CD14-positive monocyte (primary cell): Measurements from ENCODE around the gene RTN4R. TPM values are rescaled to one million over a fixed set of nuclear protein-coding genes. Genes with fewer than 3 reads are reported as not detected.

Source experiments
- DNase-seq, 3 donors: peaks; one replicate each; pipeline ENCODE4 v3.0.0-alpha.2; 2011 to 2022
- H2AFZ ChIP-seq: 2 replicates; pipeline ENCODE4 v1.6.0; 2012; ENCODE audit warnings: mild to moderate bottlenecking, low read depth, low read length, inconsistent platforms; ENCODE audit not compliant: insufficient read depth, poor library complexity, severe bottlenecking
- H3K27ac ChIP-seq, 2 donors: 1 replicate in 1 of 2; 2 replicates in 1 of 2; pipeline ENCODE4 v1.5.1; 2012 to 2013; ENCODE audit warnings: low read length in 2 of 2, control low read depth in 1 of 2, inconsistent platforms in 1 of 2, low read depth in 1 of 2, mild to moderate bottlenecking in 1 of 2
- H3K27me3 ChIP-seq, 2 donors: one replicate each; pipeline versions ENCODE4 v1.6.0 to v1.6.1; 2011 to 2013; ENCODE audit warnings: low read length in 2 of 2; ENCODE audit not compliant: control insufficient read depth in 2 of 2, insufficient read depth in 2 of 2
- H3K36me3 ChIP-seq, 2 donors: replicated peaks in 1 of 2; 1 replicate in 1 of 2; 2 replicates in 1 of 2; pipeline versions ENCODE4 v1.5.1 to v1.6.1; 2012 to 2013; ENCODE audit warnings: low read length in 2 of 2, control low read depth in 1 of 2, inconsistent platforms in 1 of 2, mild to moderate bottlenecking in 1 of 2; ENCODE audit not compliant: insufficient read depth in 2 of 2, control insufficient read depth in 1 of 2
- H3K4me1 ChIP-seq, 2 donors: 1 replicate in 1 of 2; 2 replicates in 1 of 2; pipeline versions ENCODE4 v1.5.1 to v1.6.1; 2012 to 2013; ENCODE audit warnings: low read length in 2 of 2, control low read depth in 1 of 2, inconsistent platforms in 1 of 2, mild to moderate bottlenecking in 1 of 2, moderate library complexity in 1 of 2; ENCODE audit not compliant: insufficient read depth in 2 of 2, control insufficient read depth in 1 of 2
- H3K4me2 ChIP-seq: replicated peaks from 2 replicates; pipeline ENCODE3; 2012; ENCODE audit warnings: low read length, moderate library complexity, mild to moderate bottlenecking; ENCODE audit not compliant: poor library complexity, severe bottlenecking; ENCODE audit errors: extremely low read depth
- H3K4me3 ChIP-seq, 3 experiments: fragments of 200-600 bp in 1 of 3; sonication (generic) in 1 of 3; replicated peaks in 1 of 3; 1 replicate in 2 of 3; 2 replicates in 1 of 3; pipeline ENCODE4 v1.5.1; 2011 to 2013; ENCODE audit warnings: low read length in 3 of 3, mild to moderate bottlenecking in 3 of 3, control low read depth in 2 of 3, low read depth in 2 of 3, inconsistent platforms in 1 of 3, moderate library complexity in 1 of 3
- H3K79me2 ChIP-seq: 2 replicates; pipeline ENCODE4 v1.6.0; 2012; ENCODE audit warnings: mild to moderate bottlenecking, control low read depth, inconsistent platforms, low read length, moderate library complexity; ENCODE audit not compliant: insufficient read depth
- H3K9ac ChIP-seq: 2 replicates; pipeline ENCODE4 v1.6.0; 2017; ENCODE audit warnings: low read length, mild to moderate bottlenecking; ENCODE audit not compliant: insufficient read depth, poor library complexity, severe bottlenecking
- H3K9me3 ChIP-seq, 2 donors: replicated peaks in 1 of 2; 1 replicate in 1 of 2; 2 replicates in 1 of 2; pipeline versions ENCODE4 v1.5.1 to v1.6.1; 2012 to 2013; ENCODE audit warnings: low read length in 2 of 2, control low read depth in 1 of 2; ENCODE audit not compliant: control insufficient read depth in 1 of 2, insufficient read depth in 1 of 2
- H4K20me1 ChIP-seq: 2 replicates; pipeline ENCODE4 v1.6.0; 2012; ENCODE audit warnings: mild to moderate bottlenecking, low read length, control low read depth, moderate library complexity; ENCODE audit not compliant: insufficient read depth
- H3K27ac Mint-ChIP-seq, 7 donors: one replicate each; pipeline ENCODE4 v1.8.0; 2020; ENCODE audit warnings: mild to moderate bottlenecking in 7 of 7, mixed read lengths in 7 of 7, moderate library complexity in 6 of 7, inconsistent platforms in 2 of 7
- H3K27me3 Mint-ChIP-seq, 3 donors: one replicate each; pipeline ENCODE4 v1.8.0; 2021 to 2022; ENCODE audit warnings: low read depth in 3 of 3, mild to moderate bottlenecking in 3 of 3, mixed read lengths in 3 of 3, moderate library complexity in 3 of 3, inconsistent platforms in 1 of 3
- H3K36me3 Mint-ChIP-seq, 2 donors: one replicate each; pipeline ENCODE4 v1.8.0; 2020; ENCODE audit warnings: mixed read lengths in 2 of 2, inconsistent platforms in 1 of 2, mild to moderate bottlenecking in 1 of 2
- H3K4me1 Mint-ChIP-seq: one replicate; pipeline ENCODE4 v1.8.0; 2020; ENCODE audit warnings: mild to moderate bottlenecking, mixed read lengths
- H3K4me3 Mint-ChIP-seq, 2 donors: one replicate each; pipeline ENCODE4 v1.8.0; 2020; ENCODE audit warnings: mild to moderate bottlenecking in 2 of 2, mixed read lengths in 2 of 2, moderate library complexity in 1 of 2
- H3K9me3 Mint-ChIP-seq, 7 donors: one replicate each; pipeline ENCODE4 v1.8.0; 2020 to 2022; ENCODE audit warnings: mixed read lengths in 7 of 7, mild to moderate bottlenecking in 6 of 7, moderate library complexity in 6 of 7, inconsistent platforms in 2 of 7
- CTCF ChIP-seq: fragments of 200-600 bp; IDR thresholded peaks from one replicate; pipeline ENCODE4 v1.8.0; 2022; ENCODE audit warnings: antibody characterized with exemption, mild to moderate bottlenecking
- WGBS: methylation state at CpG from one replicate; pipeline ENCODE4 v1.1.5; 2013; ENCODE audit warnings: missing lambda C conversion rate; ENCODE audit not compliant: insufficient coverage; 5-methylcytosine and 5-hydroxymethylcytosine counted together
- intact Hi-C, 2 donors: fragments of 100-400 bp; cut with micrococcal nuclease; formaldehyde crosslinking; loops; one replicate each; pipeline versions ENCODE4 v1.15.0 to v1.15.1; 2023
- polyA plus RNA-seq, 3 donors: library from polyadenylated mRNA; depleted of rRNA in 1 of 3; unstranded in 2 of 3; stranded (reverse) in 1 of 3; fragments of 300-500 nt in 2 of 3; fragments of >200 nt in 1 of 3; fragmentation: Illumina TruSeq in 2 of 3; gene quantifications; 1 replicate in 2 of 3; 2 replicates in 1 of 3; pipeline ENCODE4 v1.2.3, GENCODE V29; 2012 to 2021

RTN4R gene
- polyA plus RNA-seq, 3 donors: not detected

- WGBS: 94% methylated on average over 5 of the region's 7 CpGs
- H3K4me3 ChIP-seq: no peak overlapping the region
- H2AFZ ChIP-seq: no peak overlapping the region
- H3K27ac ChIP-seq: no peak overlapping the region
- H3K27me3 ChIP-seq: peaks cover 0 to 11% of the 10 kb centered on the region in 2 donors
- no peaks in the 10 kb centered on the region for H3K9me3 ChIP-seq
- intact Hi-C loops: no loop called here
- no peaks in the 10 kb centered on the region for H3K9me3 Mint-ChIP-seq
- no peak overlapping the region for H3K9ac ChIP-seq
- H3K27ac Mint-ChIP-seq: no peak overlapping the region
- H3K4me1 Mint-ChIP-seq: no peaks in the 10 kb centered on the region
- H3K4me1 ChIP-seq: peaks cover 3 to 5% of the 10 kb centered on the region in 2 donors
- DNase-seq: no peak
- no peaks in the 10 kb centered on the region for H3K36me3 ChIP-seq
- H3K36me3 Mint-ChIP-seq: no peaks in the 10 kb centered on the region
- no peak overlapping the region for H3K4me2 ChIP-seq
- no peaks in the 10 kb centered on the region for H3K79me2 ChIP-seq
- no peak overlapping the region for H3K4me3 Mint-ChIP-seq
- no peak for TF ChIP-seq CTCF
- H4K20me1 ChIP-seq: no peaks in the 10 kb centered on the region
- H3K27me3 Mint-ChIP-seq: peaks cover 5 to 14% (median 5%) of the 10 kb centered on the region in 3 donors
Observed at GRCh38 chr22:20262582-20263147, 5.5 kb downstream of the RTN4R start.

GRCh38 chr22:20261848-20262581, 6.1 kb downstream of the RTN4R start:
- Histone ChIP-seq H3K9me3 (no peaks in the 10 kb centered on the region), H3K9ac (no peak overlapping the region), H3K36me3 (no peaks in the 10 kb centered on the region), H4K20me1 (no peaks in the 10 kb centered on the region), H3K4me1 (no peaks in the 10 kb centered on the region), H3K4me3 (no peak overlapping the region), H3K4me2 (no peak overlapping the region), H3K79me2 (no peaks in the 10 kb centered on the region), H2AFZ (no peak overlapping the region), H3K27ac (no peak overlapping the region), H3K27me3 (peaks cover 0 to 5% of the 10 kb centered on the region in 2 donors)
- Mint-ChIP-seq H3K36me3 (no peaks in the 10 kb centered on the region), H3K9me3 (no peaks in the 10 kb centered on the region), H3K4me1 (no peaks in the 10 kb centered on the region), H3K27me3 (peaks cover 3 to 8% (median 5%) of the 10 kb centered on the region in 3 donors), H3K4me3 (no peak overlapping the region), H3K27ac (no peak overlapping the region)
- no peak for DNase-seq
- intact Hi-C loops: no loop called here
- no peak for TF ChIP-seq CTCF
- 95% methylated on average over 13 of the region's 14 CpGs for WGBS
